Astrocyte (in vitro differentiated cells and primary cell): ENCODE data around the gene BRSK1. TPM values are rescaled to one million over a fixed set of nuclear protein-coding genes. Genes with fewer than 3 reads are reported as not detected.

Experiments used
- DNase-seq: peaks from one replicate; pipeline ENCODE4 v3.0.0-alpha.2; 2010; ENCODE audit warnings: low read depth
- FAIRE-seq: peaks from 2 replicates; lab custom pipeline; 2011; peaks lifted over from hg19 to GRCh38; lab: Jason Lieb, UNC
- H2AFZ ChIP-seq: 2 replicates; pipeline ENCODE4 v1.6.0; 2012; ENCODE audit warnings: low read depth, low read length, inconsistent platforms
- H3K27ac ChIP-seq: 2 replicates; pipeline ENCODE4 v1.5.1; 2011; ENCODE audit warnings: low read depth, low read length, inconsistent platforms
- H3K27me3 ChIP-seq: 2 replicates; pipeline ENCODE4 v1.6.0; 2011; ENCODE audit warnings: low read length, inconsistent platforms; ENCODE audit not compliant: insufficient read depth
- H3K36me3 ChIP-seq: 2 replicates; pipeline ENCODE4 v1.5.1; 2011; ENCODE audit warnings: low read length, inconsistent platforms; ENCODE audit not compliant: insufficient read depth
- H3K4me1 ChIP-seq: 2 replicates; pipeline ENCODE4 v1.5.1; 2011; ENCODE audit warnings: low read length, inconsistent platforms; ENCODE audit not compliant: insufficient read depth
- H3K4me2 ChIP-seq: 2 replicates; pipeline ENCODE4 v1.6.0; 2012; ENCODE audit warnings: low read length, inconsistent platforms
- H3K4me3 ChIP-seq: 2 replicates; pipeline ENCODE4 v1.5.1; 2011; ENCODE audit warnings: low read depth, mild to moderate bottlenecking, low read length, inconsistent platforms; ENCODE audit not compliant: insufficient read depth
- H3K79me2 ChIP-seq: 2 replicates; pipeline ENCODE4 v1.6.0; 2012; ENCODE audit warnings: mild to moderate bottlenecking, low read length, inconsistent platforms; ENCODE audit not compliant: insufficient read depth
- H3K9ac ChIP-seq: 2 replicates; pipeline ENCODE4 v1.6.0; 2012; ENCODE audit warnings: mild to moderate bottlenecking, low read length, inconsistent platforms
- H3K9me3 ChIP-seq: 2 replicates; pipeline ENCODE4 v1.5.1; 2012; ENCODE audit warnings: low read depth, mild to moderate bottlenecking, low read length, inconsistent platforms; ENCODE audit not compliant: insufficient read depth
- H4K20me1 ChIP-seq: 2 replicates; pipeline ENCODE4 v1.6.0; 2012; ENCODE audit warnings: low read length, inconsistent platforms; ENCODE audit not compliant: insufficient read depth
- H3K27ac Mint-ChIP-seq: one replicate; pipeline ENCODE4 v1.8.0; 2021; ENCODE audit warnings: mild to moderate bottlenecking, mixed read lengths; ENCODE audit not compliant: unreplicated experiment
- H3K27me3 Mint-ChIP-seq: one replicate; pipeline ENCODE4 v1.8.0; 2021; ENCODE audit warnings: low read depth, mixed read lengths; ENCODE audit not compliant: unreplicated experiment
- H3K36me3 Mint-ChIP-seq: one replicate; pipeline ENCODE4 v1.8.0; 2021; ENCODE audit warnings: low read depth, mixed read lengths; ENCODE audit not compliant: unreplicated experiment
- H3K4me1 Mint-ChIP-seq: one replicate; pipeline ENCODE4 v1.8.0; 2021; ENCODE audit warnings: low read depth, mixed read lengths; ENCODE audit not compliant: unreplicated experiment
- H3K4me3 Mint-ChIP-seq: one replicate; pipeline ENCODE4 v1.8.0; 2021; ENCODE audit warnings: mild to moderate bottlenecking, moderate library complexity, mixed read lengths; ENCODE audit not compliant: unreplicated experiment
- H3K9me3 Mint-ChIP-seq: one replicate; pipeline ENCODE4 v1.8.0; 2021; ENCODE audit warnings: mild to moderate bottlenecking, mixed read lengths; ENCODE audit not compliant: unreplicated experiment
- EZH2 ChIP-seq: IDR thresholded peaks from 2 replicates; pipeline ENCODE4 v1.6.1; 2012; ENCODE audit warnings: mild to moderate bottlenecking, low read length, inconsistent platforms; ENCODE audit not compliant: insufficient read depth
- total RNA-seq: library from RNA; stranded (reverse); gene quantifications from 2 replicates; pipeline ENCODE4 v1.2.1, GENCODE V29; 2021
- TF ChIP-seq, protein P1 (sequence below): IDR thresholded peaks from 2 replicates; pipeline ENCODE4 v1.5.1; 2011; ENCODE audit warnings: low read depth, mild to moderate bottlenecking, inconsistent platforms, low read length, moderate library complexity; ENCODE audit not compliant: insufficient read depth

Gene BRSK1
- total RNA-seq, 1 donor from 2014 or later = 18.8 TPM

GRCh38 chr19:55258476-55258827 is 25.3 kb upstream of the BRSK1 start:
- Histone ChIP-seq H2AFZ (peak overlapping the region; percentile 95), H3K4me1 (peaks cover 33% of the 10 kb centered on the region), H3K4me2 (peak overlapping the region; percentile 100), H3K36me3 (no peaks in the 10 kb centered on the region), H3K27me3 (no peaks in the 10 kb centered on the region), H3K4me3 (peak overlapping the region; percentile 85), H3K9me3 (no peaks in the 10 kb centered on the region), H3K27ac (peak overlapping the region; percentile 94), H4K20me1 (peaks cover 47% of the 10 kb centered on the region), H3K79me2 (peaks cover 53% of the 10 kb centered on the region), H3K9ac (peak overlapping the region; percentile 96)
- Mint-ChIP-seq H3K4me3 (peak overlapping the region; percentile 69), H3K9me3 (no peaks in the 10 kb centered on the region), H3K27me3 (no peaks in the 10 kb centered on the region), H3K36me3 (peaks cover 5% of the 10 kb centered on the region), H3K27ac (no peak overlapping the region), H3K4me1 (peaks cover 29% of the 10 kb centered on the region)
- TF ChIP-seq, protein P1, sequence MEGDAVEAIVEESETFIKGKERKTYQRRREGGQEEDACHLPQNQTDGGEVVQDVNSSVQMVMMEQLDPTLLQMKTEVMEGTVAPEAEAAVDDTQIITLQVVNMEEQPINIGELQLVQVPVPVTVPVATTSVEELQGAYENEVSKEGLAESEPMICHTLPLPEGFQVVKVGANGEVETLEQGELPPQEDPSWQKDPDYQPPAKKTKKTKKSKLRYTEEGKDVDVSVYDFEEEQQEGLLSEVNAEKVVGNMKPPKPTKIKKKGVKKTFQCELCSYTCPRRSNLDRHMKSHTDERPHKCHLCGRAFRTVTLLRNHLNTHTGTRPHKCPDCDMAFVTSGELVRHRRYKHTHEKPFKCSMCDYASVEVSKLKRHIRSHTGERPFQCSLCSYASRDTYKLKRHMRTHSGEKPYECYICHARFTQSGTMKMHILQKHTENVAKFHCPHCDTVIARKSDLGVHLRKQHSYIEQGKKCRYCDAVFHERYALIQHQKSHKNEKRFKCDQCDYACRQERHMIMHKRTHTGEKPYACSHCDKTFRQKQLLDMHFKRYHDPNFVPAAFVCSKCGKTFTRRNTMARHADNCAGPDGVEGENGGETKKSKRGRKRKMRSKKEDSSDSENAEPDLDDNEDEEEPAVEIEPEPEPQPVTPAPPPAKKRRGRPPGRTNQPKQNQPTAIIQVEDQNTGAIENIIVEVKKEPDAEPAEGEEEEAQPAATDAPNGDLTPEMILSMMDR = no peak
- peak; percentile 14 for DNase-seq
- FAIRE-seq = no peak

GRCh38 chr19:55258828-55259539 is 24.8 kb upstream of the BRSK1 start, which contains the start of gene PPP6R1:
Gene PPP6R1 (minus strand): TSS chr19:55259017. CDS start chr19:55247103, 11,914 bp downstream.
- peak; percentile 99 for DNase-seq
- peaks cover 42% of the 10 kb centered on the region for H4K20me1 ChIP-seq
- peak within 1 kb of the TSS; percentile 94 for H3K27ac ChIP-seq
- Mint-ChIP-seq H3K4me1 (peaks cover 25% of the 10 kb centered on the region), H3K36me3 (peaks cover 5% of the 10 kb centered on the region), H3K27me3 (no peaks in the 10 kb centered on the region), H3K9me3 (no peaks in the 10 kb centered on the region), H3K27ac (peak within 1 kb of the TSS; percentile 96), H3K4me3 (peak within 1 kb of the TSS; percentile 99)
- no peak for TF ChIP-seq EZH2
- TF ChIP-seq, protein P1 = no peak
- no peaks in the 10 kb centered on the region for H3K36me3 ChIP-seq
- H3K4me3 ChIP-seq = peak within 1 kb of the TSS; percentile 85
- H3K9me3 ChIP-seq = no peaks in the 10 kb centered on the region
- H3K9ac ChIP-seq = peak within 1 kb of the TSS; percentile 96
- H3K4me2 ChIP-seq = peak within 1 kb of the TSS; percentile 100
- peak within 1 kb of the TSS; percentile 96 for H2AFZ ChIP-seq
- peaks cover 33% of the 10 kb centered on the region for H3K4me1 ChIP-seq
- FAIRE-seq = no peak
- H3K27me3 ChIP-seq = no peaks in the 10 kb centered on the region
- peaks cover 48% of the 10 kb centered on the region for H3K79me2 ChIP-seq
